ENCODE data around the gene HDAC11.
"Not testable (repeated sequence)": the region's sequence is repeated elsewhere in the genome, so short reads cannot be mapped to it uniquely, and the experiment has no call there.

The HDAC11 gene

GRCh38 chr3:13470894-13471574 is 9.1 kb upstream of the HDAC11 start:
- no peak for DNase-seq

DNA sequence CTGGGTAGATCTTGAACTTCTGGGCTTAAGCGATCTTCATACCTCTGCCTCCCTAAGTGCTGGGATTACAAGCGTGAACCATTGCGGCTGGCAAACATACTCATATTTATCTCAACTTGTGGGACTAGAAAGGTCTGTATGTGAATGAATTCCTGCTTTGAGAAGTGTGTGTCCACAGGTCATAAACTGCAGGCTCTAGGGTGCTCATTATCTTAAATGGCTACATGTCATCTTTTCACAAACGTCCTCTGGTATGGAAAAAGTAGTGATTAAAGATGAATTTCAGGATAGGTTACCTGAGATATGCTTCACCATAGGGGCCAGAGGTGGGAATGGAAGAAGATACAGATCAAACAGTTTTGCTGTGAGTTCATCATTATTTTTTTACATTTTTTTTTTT is 7.8 kb upstream of the HDAC11 start:
- DNase-seq = no peak

DNA sequence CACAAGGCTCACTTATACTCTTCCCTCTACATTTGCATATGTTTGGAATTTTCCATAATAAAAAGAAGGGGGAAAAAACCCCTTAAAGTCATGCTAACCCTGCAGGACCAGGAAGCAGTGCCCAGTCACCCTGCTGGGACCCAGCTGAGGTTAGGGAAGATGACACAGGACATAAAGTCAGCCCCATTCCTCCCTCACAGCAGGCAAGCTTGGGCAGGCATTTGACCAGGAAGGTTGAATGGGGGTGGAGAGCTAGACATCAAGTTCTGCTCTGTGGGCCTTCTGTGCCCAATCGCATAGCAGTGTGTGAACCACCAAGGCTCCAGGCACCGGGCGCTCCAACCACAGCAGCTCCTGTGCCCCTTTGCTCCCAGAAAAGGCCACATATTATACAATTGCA is 7.1 kb upstream of the HDAC11 start:
- DNase-seq = no peak

GRCh38 chr3:13474021-13474420 is 6.1 kb upstream of the HDAC11 start:
- no peak for DNase-seq

DNA sequence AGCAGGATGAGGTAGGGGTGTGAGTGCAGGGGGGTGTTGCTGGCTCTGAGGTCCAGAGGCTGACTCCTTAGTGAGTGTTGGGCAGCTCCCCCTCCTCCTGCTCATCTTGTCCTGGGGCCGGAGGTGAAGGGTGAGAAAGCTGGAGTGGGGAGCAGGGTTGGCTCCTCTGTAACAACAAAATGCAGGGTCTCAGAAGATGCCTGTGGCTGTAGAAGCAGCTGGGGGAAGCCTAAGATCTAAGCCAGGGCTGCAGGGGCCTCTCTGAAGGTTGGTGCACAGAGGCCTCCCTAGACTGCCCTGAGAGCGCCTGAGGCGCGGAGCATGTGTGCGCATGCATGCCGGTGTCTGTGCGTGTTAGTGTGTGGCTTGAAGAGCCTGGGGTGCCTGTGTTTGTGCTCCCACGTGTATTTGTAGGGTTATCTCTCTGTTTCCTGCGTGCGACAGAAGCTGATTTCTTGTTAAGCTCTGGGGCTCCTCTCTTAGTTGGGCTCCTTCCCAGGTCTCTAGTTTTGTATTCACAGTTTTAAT is 5.3 kb upstream of the HDAC11 start:
- DNase-seq = no peak

GRCh38 chr3:13475871-13476590 is 4.1 kb upstream of the HDAC11 start:
- DNase-seq = no peak

DNA sequence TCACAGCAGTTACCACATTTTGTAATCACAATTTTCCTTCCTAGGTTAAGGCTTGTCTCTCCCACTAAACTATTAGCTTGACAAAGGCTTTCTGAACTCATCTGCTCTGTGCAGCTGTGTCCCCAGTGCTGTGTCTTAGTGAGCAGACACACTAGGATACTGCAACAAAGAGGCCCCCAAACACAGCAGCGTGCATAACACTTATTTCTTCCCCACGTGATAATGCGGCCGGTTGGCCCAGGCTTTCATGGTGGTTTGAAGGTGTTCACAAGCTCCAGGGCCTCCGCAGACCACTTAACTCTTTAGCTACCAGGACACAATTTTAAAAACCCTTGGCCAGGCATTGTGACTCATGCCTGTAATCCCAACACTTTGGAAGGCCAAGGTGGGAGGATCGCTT is 2.2 kb upstream of the HDAC11 start:
- no peak for DNase-seq

DNA sequence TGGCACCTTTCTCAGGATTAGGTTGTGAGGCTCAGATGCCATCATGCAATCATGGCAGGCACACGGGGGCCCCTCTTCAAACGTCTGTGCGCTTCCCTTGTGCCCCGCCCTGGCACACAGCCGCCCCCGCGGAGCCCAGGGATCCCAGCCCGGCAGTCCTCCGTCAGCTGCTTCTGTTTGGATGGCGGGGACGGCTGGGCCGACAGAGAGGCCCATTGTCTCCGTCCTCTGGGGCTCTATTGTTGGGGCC is 849 bp upstream of the HDAC11 start:
- DNase-seq = peak; percentile 24

GRCh38 chr3:13480340-13481318 is 523 bp downstream of the HDAC11 start:
- peak; percentile 48 for DNase-seq

- DNase-seq = no peak
These were observed 2.1 kb downstream of the HDAC11 start for GRCh38 chr3:13482106-13482690.

DNA sequence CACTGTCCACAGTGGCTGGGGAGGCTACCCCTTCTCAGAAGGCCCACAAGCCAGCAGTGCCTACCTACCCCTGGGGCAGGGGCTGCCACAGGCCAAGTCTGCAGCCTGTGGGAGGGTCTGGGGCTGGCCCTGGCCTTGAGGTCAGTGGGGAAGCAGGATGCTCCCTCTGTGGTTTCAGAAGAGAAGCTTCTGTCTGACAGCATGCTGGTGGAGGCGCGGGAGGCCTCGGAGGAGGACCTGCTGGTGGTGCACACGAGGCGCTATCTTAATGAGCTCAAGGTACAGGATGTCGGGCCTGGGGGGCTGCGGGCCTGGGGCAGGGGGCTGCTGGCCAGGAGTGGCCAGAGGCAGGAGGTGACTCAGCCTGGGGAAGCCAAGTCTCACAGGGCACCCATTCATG is 3.2 kb downstream of the HDAC11 start:
- no peak for DNase-seq

- DNase-seq = no peak
These were observed 4.0 kb downstream of the HDAC11 start for GRCh38 chr3:13483988-13484695.

- DNase-seq = no peak
These were observed 4.9 kb downstream of the HDAC11 start for GRCh38 chr3:13484851-13485590.

- not testable (repeated sequence) for DNase-seq
These were observed 5.8 kb downstream of the HDAC11 start for GRCh38 chr3:13485630-13486562.

- DNase-seq = no peak
These were observed 7.3 kb downstream of the HDAC11 start for GRCh38 chr3:13487403-13487802.

GRCh38 chr3:13491206-13491974 is 11.3 kb downstream of the HDAC11 start:
- no peak for DNase-seq

- DNase-seq = no peak
These were observed 11.9 kb downstream of the HDAC11 start for GRCh38 chr3:13492048-13492447.

DNA sequence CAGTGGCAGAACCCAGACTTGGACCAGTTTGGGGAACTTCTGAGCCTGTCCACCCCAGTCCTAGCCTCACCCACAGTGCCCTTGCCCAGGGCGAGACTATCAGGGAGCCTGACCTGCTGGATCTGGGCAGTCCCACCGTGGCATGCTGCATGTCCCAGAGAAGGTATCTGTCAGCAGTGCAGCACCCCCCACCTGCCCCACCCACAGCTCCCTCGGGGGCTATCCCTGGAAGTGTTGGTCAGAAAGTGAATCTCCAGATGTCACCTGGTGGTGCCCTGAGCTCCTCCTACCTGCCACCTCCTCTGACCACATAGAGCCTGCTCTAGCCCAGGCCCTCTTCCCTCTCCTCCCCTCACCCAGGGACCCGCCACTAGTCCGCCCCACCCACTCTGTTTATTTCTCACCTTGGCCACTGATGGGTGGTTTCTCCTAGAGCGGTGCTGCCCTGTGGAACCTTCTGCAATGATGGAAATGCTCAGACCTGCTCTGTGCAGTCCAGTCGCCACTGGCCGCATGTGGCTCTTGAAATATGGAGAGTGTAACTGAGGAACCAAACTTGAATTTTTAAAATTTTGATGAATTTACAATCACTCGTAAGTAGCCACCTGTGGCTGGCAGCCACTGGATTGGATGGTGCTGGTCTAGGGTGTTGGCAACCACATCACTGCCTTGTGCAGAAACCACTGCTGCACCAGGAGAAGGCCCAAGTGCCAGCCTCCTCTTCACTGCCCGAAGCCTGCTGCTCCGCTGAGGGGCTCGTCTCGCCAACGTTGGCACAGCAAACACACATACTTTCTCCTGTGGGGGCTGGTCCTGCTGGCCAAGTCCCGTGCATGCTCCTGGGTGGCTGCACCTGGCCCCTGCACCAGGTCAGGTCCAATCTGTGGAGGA is 13.1 kb downstream of the HDAC11 start:
- DNase-seq = no peak

Data from effector CD8-positive, alpha-beta T cell (primary cell).